Osteoblast (primary cell): Measurements from ENCODE around the gene PIP4K2C. TPM values are rescaled to one million over a fixed set of nuclear protein-coding genes. Genes with fewer than 3 reads are reported as not detected.

Experiments
- DNase-seq: peaks from one replicate; pipeline ENCODE4 v3.0.0; 2011; ENCODE audit warnings: low spot score, mixed read lengths; ENCODE audit not compliant: insufficient read length; ENCODE audit errors: missing footprints
- H2AFZ ChIP-seq: 2 replicates; pipeline ENCODE4 v1.6.0; 2011; ENCODE audit warnings: mild to moderate bottlenecking, low read length
- H3K27ac ChIP-seq: 2 replicates; pipeline ENCODE4 v1.5.1; 2011; ENCODE audit warnings: mild to moderate bottlenecking, low read depth, low read length, moderate library complexity
- H3K27me3 ChIP-seq: 2 replicates; pipeline ENCODE4 v1.6.0; 2012; ENCODE audit warnings: mild to moderate bottlenecking, control low read depth, inconsistent platforms, low read length, moderate library complexity; ENCODE audit not compliant: insufficient read depth
- H3K36me3 ChIP-seq: 2 replicates; pipeline ENCODE4 v1.5.1; 2011; ENCODE audit warnings: mild to moderate bottlenecking, low read length, control low read depth, moderate library complexity; ENCODE audit not compliant: insufficient read depth
- H3K4me1 ChIP-seq: 2 replicates; pipeline ENCODE4 v1.5.1; 2011; ENCODE audit warnings: mild to moderate bottlenecking, low read length, control low read depth, moderate library complexity; ENCODE audit not compliant: insufficient read depth
- H3K4me2 ChIP-seq: 2 replicates; pipeline ENCODE4 v1.6.0; 2011; ENCODE audit warnings: mild to moderate bottlenecking, low read length; ENCODE audit not compliant: insufficient read depth
- H3K4me3 ChIP-seq: fragments of 200-600 bp; sonication (generic); 3 replicates; pipeline ENCODE4 v1.5.1; 2012; ENCODE audit warnings: mild to moderate bottlenecking, low read length, inconsistent platforms; ENCODE audit not compliant: insufficient read depth
- H3K79me2 ChIP-seq: 2 replicates; pipeline ENCODE4 v1.6.0; 2012; ENCODE audit warnings: mild to moderate bottlenecking, low read length, control low read depth, inconsistent platforms; ENCODE audit not compliant: insufficient read depth
- H3K9me3 ChIP-seq: 2 replicates; pipeline ENCODE4 v1.5.1; 2011; ENCODE audit warnings: low read depth, low read length, control low read depth
- H4K20me1 ChIP-seq: 2 replicates; pipeline ENCODE4 v1.6.0; 2012; ENCODE audit warnings: mild to moderate bottlenecking, low read length, control low read depth; ENCODE audit not compliant: insufficient read depth
- total RNA-seq: library from RNA; depleted of rRNA; stranded (reverse); fragments of >200 nt; gene quantifications from 2 replicates; pipeline ENCODE4 v1.2.3, GENCODE V29; 2012
- TF ChIP-seq, protein P1 (sequence below): IDR thresholded peaks from 2 replicates; pipeline ENCODE4 v1.5.1; 2011; ENCODE audit warnings: mild to moderate bottlenecking, low read depth, low read length, moderate library complexity; ENCODE audit errors: extremely low read depth

The PIP4K2C gene
- total RNA-seq = 32.4 and 36.6 TPM in 2 replicates

DNA sequence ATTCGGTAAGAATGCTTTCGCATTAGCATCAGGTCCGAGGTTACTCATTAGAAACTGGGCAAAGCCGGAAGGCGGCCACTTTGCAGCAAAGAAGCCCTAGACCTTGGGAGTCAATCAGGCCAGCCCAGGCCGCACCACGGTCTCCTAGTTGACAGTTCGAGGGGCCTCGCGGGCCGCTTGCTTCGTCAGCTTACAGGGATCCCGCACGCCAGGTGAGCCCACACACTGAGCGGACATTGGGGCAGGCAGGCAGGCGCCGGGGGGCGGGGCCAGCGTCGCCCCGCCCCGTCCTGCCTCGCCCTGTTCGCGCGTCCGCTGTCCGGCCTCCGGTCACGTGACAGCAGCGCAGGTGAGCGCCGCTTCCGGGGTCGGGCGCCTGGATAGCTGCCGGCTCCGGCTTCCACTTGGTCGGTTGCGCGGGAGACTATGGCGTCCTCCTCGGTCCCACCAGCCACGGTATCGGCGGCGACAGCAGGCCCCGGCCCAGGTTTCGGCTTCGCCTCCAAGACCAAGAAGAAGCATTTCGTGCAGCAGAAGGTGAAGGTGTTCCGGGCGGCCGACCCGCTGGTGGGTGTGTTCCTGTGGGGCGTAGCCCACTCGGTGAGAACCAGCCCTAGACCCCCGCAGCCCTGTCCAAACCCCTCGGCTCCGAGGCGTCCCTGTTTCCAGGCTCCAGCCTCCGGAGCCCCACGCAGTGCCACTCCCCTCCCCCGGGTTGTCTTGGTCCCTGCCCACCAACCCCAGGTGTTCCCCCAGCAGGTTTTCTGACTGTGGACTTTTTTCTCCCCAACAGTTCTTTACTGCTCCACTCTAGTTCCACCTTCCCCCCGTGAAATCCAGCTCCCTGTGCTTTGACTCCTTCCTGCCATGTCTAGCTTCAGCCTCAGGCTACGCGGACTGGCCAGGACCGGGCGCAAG lies at the start of gene PIP4K2C:
TSS of gene PIP4K2C (plus strand) at position 329 of the 918 bp plus-strand sequence. CDS start at position 427, 98 bp downstream.
- Histone ChIP-seq H3K27me3 (peaks cover 21% of the 10 kb centered on the region), H3K9me3 (no peaks in the 10 kb centered on the region), H3K4me2 (peak within 1 kb of the TSS; percentile 92), H2AFZ (peak within 1 kb of the TSS; percentile 97), H3K36me3 (peaks cover 5% of the 10 kb centered on the region), H4K20me1 (no peaks in the 10 kb centered on the region), H3K4me3 (peak within 1 kb of the TSS; percentile 94), H3K27ac (peak within 1 kb of the TSS; percentile 41), H3K79me2 (peaks cover 7% of the 10 kb centered on the region), H3K4me1 (peaks cover 9% of the 10 kb centered on the region)
- TF ChIP-seq, protein P1, sequence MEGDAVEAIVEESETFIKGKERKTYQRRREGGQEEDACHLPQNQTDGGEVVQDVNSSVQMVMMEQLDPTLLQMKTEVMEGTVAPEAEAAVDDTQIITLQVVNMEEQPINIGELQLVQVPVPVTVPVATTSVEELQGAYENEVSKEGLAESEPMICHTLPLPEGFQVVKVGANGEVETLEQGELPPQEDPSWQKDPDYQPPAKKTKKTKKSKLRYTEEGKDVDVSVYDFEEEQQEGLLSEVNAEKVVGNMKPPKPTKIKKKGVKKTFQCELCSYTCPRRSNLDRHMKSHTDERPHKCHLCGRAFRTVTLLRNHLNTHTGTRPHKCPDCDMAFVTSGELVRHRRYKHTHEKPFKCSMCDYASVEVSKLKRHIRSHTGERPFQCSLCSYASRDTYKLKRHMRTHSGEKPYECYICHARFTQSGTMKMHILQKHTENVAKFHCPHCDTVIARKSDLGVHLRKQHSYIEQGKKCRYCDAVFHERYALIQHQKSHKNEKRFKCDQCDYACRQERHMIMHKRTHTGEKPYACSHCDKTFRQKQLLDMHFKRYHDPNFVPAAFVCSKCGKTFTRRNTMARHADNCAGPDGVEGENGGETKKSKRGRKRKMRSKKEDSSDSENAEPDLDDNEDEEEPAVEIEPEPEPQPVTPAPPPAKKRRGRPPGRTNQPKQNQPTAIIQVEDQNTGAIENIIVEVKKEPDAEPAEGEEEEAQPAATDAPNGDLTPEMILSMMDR = no peak
- peak; percentile 91 for DNase-seq

DNA sequence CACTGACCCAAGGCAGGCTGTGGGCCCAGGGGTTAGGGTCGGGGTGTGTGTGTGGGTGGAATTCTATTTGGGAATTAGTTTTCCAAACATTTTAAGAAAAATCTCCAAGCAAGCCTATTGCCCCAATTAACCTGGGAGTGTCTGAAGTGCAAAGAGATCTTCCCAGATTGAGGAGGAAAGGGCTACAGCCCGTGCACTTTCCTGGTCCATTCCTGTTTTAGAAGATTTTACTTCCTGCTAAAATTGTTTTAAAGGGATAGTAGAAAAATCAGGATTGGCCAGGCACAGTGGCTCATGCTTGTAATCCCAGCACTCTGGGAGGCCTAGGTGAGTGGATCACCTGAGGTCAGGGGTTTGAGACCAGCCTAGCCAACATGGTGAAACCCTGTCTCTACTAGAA lies 49.3 kb upstream of the PIP4K2C start:
- Histone ChIP-seq H3K4me3 (no peak overlapping the region), H4K20me1 (peaks cover 40% of the 10 kb centered on the region), H2AFZ (no peak overlapping the region), H3K36me3 (peaks cover 37% of the 10 kb centered on the region), H3K4me2 (no peak overlapping the region), H3K4me1 (peaks cover 25% of the 10 kb centered on the region), H3K9me3 (no peaks in the 10 kb centered on the region), H3K27me3 (no peaks in the 10 kb centered on the region), H3K27ac (no peak overlapping the region), H3K79me2 (peaks cover 76% of the 10 kb centered on the region)
- DNase-seq = no peak
- TF ChIP-seq, protein P1 = no peak

DNA sequence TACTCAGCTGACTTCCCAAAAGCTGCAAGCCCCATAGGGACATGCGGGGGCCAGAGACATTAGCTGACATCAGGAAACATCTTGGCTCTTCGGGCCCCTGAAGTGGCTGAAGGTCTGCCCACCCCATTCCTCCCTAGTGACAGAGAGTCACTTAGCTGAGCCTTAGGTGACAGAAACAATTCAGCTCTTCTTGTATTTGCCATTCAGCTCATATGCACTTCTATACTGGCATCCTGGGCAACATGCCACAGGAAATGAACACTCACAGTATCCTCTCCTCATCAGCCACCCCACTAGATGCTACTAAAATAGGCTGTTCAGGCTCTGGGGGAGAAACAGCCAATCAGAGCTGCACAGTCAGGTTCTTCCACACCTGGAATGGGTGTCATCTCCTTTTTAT lies 47.4 kb upstream of the PIP4K2C start:
- H3K79me2 ChIP-seq = peaks cover 68% of the 10 kb centered on the region
- peak; percentile 75 for DNase-seq
- peaks cover 25% of the 10 kb centered on the region for H3K36me3 ChIP-seq

More for the DNA sequence above, 47.4 kb upstream of the PIP4K2C start:
- H3K27ac ChIP-seq = peak overlapping the region; percentile 9
- H3K4me3 ChIP-seq = no peak overlapping the region
- H3K4me1 ChIP-seq = peaks cover 25% of the 10 kb centered on the region
- H3K4me2 ChIP-seq = no peak overlapping the region
- H3K27me3 ChIP-seq = peaks cover 7% of the 10 kb centered on the region
- peaks cover 34% of the 10 kb centered on the region for H4K20me1 ChIP-seq
- H3K9me3 ChIP-seq = no peaks in the 10 kb centered on the region
- H2AFZ ChIP-seq = no peak overlapping the region
- TF ChIP-seq, protein P1 = no peak
